ENCODE measurements around the gene PIK3C2B.

The PIK3C2B gene

GRCh38 chr1:204511366-204511765 lies 16.8 kb upstream of the PIK3C2B start:
- Histone ChIP-seq H3K79me2 (ENCODE audit: low read length) (peaks cover under 1% of the 10 kb centered on the region), H3K4me3 (ENCODE audit: low read length) (no peak overlapping the region), H3K27ac (ENCODE audit: low read length) (no peak overlapping the region), H3K4me2 (ENCODE audit: low read depth, low read length) (no peak overlapping the region), H4K20me1 (ENCODE audit: insufficient read depth, low read length) (no peaks in the 10 kb centered on the region), H3K9me2 (replicated peaks; ENCODE audit: insufficient read depth, low read length) (no peaks in the 10 kb centered on the region), H3K9me3 (replicated peaks; ENCODE audit: insufficient read depth, low read length) (no peaks in the 10 kb centered on the region), H3F3A (ENCODE audit: insufficient read depth, low read length) (peaks cover 55% of the 10 kb centered on the region), H2AFZ (ENCODE audit: low read length) (no peak overlapping the region), H3K9ac (ENCODE audit: low read length) (no peak overlapping the region), H3K36me3 (replicated peaks; ENCODE audit: insufficient read depth, low read length) (no peaks in the 10 kb centered on the region), H3K4me1 (ENCODE audit: low read length) (peaks cover 13% of the 10 kb centered on the region; the same call in 1 of the 2 replicates), H3K27me3 (replicated peaks; ENCODE audit: insufficient read depth, low read length) (no peaks in the 10 kb centered on the region)
- TF ChIP-seq CTCF (IDR thresholded peaks at IDR 0.05; ENCODE audit: low read length) (no peak), EZH2 (optimal IDR thresholded peaks at IDR 0.05; ENCODE audit: low read depth, low read length) (no peak), EZH2phosphoT487 (IDR thresholded peaks at IDR 0.05; ENCODE audit: low read length) (no peak)
- DNase-seq, result no peak

GRCh38 chr1:204509186-204509635 lies 14.6 kb upstream of the PIK3C2B start:
- Histone ChIP-seq H3K27me3 (replicated peaks; ENCODE audit: insufficient read depth, low read length) (no peaks in the 10 kb centered on the region), H3K9me2 (replicated peaks; ENCODE audit: insufficient read depth, low read length) (no peaks in the 10 kb centered on the region), H3K9ac (ENCODE audit: low read length) (no peak overlapping the region), H3K9me3 (replicated peaks; ENCODE audit: insufficient read depth, low read length) (no peaks in the 10 kb centered on the region), H3K4me2 (ENCODE audit: low read depth, low read length) (no peak overlapping the region), H3K36me3 (replicated peaks; ENCODE audit: insufficient read depth, low read length) (no peaks in the 10 kb centered on the region), H3F3A (ENCODE audit: insufficient read depth, low read length) (peaks cover 46% of the 10 kb centered on the region), H3K4me1 (ENCODE audit: low read length) (peaks cover 12% of the 10 kb centered on the region), H3K79me2 (ENCODE audit: low read length) (no peaks in the 10 kb centered on the region), H2AFZ (ENCODE audit: low read length) (no peak overlapping the region), H4K20me1 (ENCODE audit: insufficient read depth, low read length) (no peaks in the 10 kb centered on the region), H3K27ac (ENCODE audit: low read length) (no peak overlapping the region), H3K4me3 (ENCODE audit: low read length) (no peak overlapping the region)
- TF ChIP-seq EZH2 (optimal IDR thresholded peaks at IDR 0.05; ENCODE audit: low read depth, low read length) (no peak), EZH2phosphoT487 (IDR thresholded peaks at IDR 0.05; ENCODE audit: low read length) (no peak), CTCF (IDR thresholded peaks at IDR 0.05; ENCODE audit: low read length) (no peak)
- no peak for DNase-seq

- peak overlapping the region; percentile 56 for H2AFZ ChIP-seq (ENCODE audit: low read length)
- H3K27me3 ChIP-seq (replicated peaks; ENCODE audit: insufficient read depth, low read length), result no peaks in the 10 kb centered on the region
- DNase-seq, result peak; percentile 65
- H3K27ac ChIP-seq (ENCODE audit: low read length), result peak overlapping the region; percentile 86
- H3K9me2 ChIP-seq (replicated peaks; ENCODE audit: insufficient read depth, low read length), result no peaks in the 10 kb centered on the region
- H3K4me2 ChIP-seq (ENCODE audit: low read depth, low read length), result peak overlapping the region; percentile 67
- no peaks in the 10 kb centered on the region for H3K9me3 ChIP-seq (replicated peaks; ENCODE audit: insufficient read depth, low read length)
- no peaks in the 10 kb centered on the region for H4K20me1 ChIP-seq (ENCODE audit: insufficient read depth, low read length)
- peak overlapping the region; percentile 80 for H3K9ac ChIP-seq (ENCODE audit: low read length)
- H3K4me3 ChIP-seq (ENCODE audit: low read length), result peak overlapping the region; percentile 60
- H3F3A ChIP-seq (ENCODE audit: insufficient read depth, low read length), result peaks cover 29% of the 10 kb centered on the region
- no peaks in the 10 kb centered on the region for H3K36me3 ChIP-seq (replicated peaks; ENCODE audit: insufficient read depth, low read length)
- H3K79me2 ChIP-seq (ENCODE audit: low read length), result no peaks in the 10 kb centered on the region
- peaks cover 11% of the 10 kb centered on the region for H3K4me1 ChIP-seq (ENCODE audit: low read length)
- TF ChIP-seq EZH2phosphoT487 (IDR thresholded peaks at IDR 0.05; ENCODE audit: low read length), result no peak
- no peak for TF ChIP-seq EZH2 (optimal IDR thresholded peaks at IDR 0.05; ENCODE audit: low read depth, low read length)
- no peak for TF ChIP-seq CTCF (IDR thresholded peaks at IDR 0.05; ENCODE audit: low read length)
Measured at GRCh38 chr1:204507317-204508105, 12.9 kb upstream of the PIK3C2B start.
